HCEC 1CT (cell line): Measurements from ENCODE around the gene PANK2.
"Not testable (repeated sequence)": the region's sequence is repeated elsewhere in the genome, so short reads cannot be mapped to it uniquely, and the experiment has no call there.

Source experiments
- DNase-seq: peaks from one replicate; pipeline ENCODE4 v3.0.0-alpha.2; 2017

Gene PANK2

DNA sequence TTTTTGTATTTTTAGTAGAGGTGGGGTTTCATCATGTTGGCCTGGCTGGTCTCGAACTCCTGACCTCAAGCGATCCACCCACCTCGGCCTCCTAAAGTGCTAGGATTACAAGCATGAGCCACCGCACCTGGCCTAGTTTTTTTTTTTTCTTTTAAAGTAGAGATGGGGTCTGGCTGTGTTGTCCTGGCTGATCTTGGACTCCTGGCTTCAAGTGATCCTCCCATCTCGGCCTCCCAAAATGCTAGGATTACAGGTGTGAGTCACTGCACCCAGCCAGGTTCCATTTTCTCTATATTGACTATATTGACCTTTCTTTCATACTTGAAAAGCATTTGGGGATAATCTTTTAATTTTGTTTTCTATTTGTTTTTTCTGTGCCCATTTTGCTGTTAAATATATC, 13.3 kb downstream of the PANK2 start:
- DNase-seq = no peak

- no peak for DNase-seq
Observed at GRCh38 chr20:3904224-3904623, 15.0 kb downstream of the PANK2 start.

- no peak for DNase-seq
Observed at GRCh38 chr20:3904857-3905256, 15.7 kb downstream of the PANK2 start.

DNA sequence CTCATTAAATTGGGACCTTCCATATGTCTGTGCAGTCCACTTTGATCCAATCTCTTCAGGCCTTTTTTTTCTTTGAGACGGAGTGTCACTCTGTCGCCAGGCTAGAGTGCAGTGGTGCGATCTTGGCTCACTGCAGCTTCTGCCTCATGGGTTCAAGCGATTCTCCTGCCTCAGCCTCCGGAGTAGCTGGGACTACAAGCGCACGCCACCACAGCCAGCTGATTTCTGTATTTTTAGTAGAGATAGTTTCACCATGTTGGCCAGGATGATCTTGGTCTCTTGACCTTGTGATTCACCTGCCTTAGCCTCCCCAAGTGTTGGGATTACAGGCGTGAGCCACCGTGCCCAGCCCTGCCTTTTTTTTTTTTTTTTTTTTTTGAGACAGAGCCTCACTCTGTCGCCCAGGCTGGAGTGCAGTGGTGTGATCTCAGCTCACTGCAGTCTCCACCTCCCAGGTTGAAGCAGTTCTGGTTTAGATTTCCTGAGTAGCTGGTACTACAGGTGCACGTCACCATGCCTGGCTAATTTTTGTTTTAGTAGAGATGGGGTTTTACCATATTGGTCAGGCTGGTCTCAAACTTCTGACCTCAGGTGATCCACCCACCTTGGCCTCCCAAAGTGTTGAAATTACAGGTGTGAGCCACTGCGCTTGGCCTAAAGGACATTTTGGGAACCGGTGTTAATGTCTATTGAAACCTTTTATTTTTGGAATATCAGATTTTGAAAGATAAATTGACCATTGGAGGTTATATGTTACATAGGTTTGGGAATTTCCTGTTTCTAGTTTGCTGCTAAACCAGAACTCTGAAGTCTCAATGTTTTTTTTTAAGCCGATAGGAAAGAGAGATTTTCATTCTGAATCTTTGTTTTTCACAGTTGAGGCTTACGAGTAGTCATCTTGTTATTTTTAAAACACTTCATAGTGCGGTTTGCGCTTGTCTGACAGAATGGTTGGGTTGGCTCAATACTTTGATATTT, 17.8 kb downstream of the PANK2 start:
- not testable (repeated sequence) for DNase-seq

GRCh38 chr20:3908667-3909066, 19.5 kb downstream of the PANK2 start:
- DNase-seq = no peak

DNA sequence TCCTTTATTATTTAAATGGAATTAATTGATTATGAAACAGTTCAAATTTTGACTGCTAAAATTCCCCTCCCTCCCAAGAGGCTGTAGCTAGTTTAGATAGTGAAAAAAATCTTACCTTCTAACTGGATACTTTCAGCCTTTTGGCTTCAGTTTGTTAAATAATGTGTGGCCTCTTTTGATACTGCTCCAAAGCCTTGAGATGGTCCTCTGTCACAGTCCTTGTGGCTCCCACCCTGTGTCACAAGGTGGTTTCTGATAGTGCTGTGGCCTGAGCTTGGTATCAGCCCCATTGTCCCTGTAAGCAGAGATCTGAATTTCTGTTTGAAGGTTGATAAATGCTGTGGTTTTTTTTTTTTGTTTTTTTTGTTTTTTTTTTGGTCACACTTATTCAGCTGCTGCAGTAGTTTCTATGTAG, 20.8 kb downstream of the PANK2 start:
- DNase-seq = no peak

- no peak for DNase-seq
Observed at GRCh38 chr20:3910853-3911252, 21.7 kb downstream of the PANK2 start.

DNA sequence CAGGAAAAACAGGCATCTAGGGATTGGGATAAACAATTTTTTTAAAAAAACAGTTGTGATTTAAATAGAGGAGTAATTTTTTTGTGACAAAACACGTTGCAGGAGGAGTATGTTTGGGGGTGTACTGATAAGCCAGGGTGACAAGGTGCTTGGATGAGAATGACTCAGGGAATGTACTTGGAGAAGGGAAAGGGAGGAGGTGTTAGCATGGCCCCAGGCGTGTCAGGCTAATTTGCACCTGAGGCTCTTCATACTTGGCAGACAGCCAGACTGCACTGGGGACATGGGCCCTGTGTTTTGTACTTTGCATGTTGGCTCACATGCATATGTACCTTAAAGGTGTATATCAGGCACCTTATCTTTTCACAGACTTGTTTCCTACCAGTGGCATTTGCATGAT, 22.8 kb downstream of the PANK2 start:
- DNase-seq = no peak

- DNase-seq = no peak
Observed at GRCh38 chr20:3914446-3914845, 25.3 kb downstream of the PANK2 start.

GRCh38 chr20:3915691-3916090, 26.5 kb downstream of the PANK2 start:
- no peak for DNase-seq

DNA sequence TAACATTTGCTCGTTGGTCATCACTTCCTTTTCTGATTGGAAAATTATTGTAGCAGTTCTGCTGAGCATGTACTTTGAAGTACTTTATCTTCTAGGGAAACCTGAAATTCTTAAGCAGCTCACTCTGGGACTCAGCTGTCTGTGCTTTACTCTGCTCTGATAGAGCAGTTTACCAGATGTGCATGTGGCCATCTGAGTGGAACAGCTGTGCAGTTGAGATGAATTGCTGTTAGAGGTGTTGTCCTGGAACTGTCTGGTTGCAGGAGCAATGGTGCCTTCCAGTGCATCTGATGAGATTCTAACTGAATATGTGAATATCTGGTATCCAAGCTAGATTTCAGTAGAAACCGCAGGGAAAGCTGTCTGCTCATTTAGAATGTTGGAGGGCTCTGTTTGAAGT, 27.2 kb downstream of the PANK2 start:
- no peak for DNase-seq

DNA sequence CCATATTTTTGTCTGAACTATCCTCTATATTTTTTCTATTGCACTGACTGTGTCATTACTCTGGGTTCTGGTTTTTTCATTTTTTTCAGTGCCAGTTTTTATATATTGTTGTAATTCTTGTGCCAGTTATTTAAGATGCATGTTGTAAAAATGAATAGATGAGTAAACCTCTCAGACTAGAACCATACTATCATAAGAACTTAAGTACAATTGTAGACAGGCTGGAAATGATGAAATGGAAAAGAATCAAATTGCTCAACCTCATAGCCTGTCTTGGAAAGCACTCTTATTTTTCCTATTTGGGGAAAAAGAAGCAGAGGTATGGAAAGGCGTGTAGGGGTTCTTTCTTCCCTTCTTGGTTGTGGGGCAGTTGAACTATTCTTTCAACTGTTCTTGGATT, 30.2 kb downstream of the PANK2 start:
- DNase-seq = peak; percentile 44

- no peak for DNase-seq
Observed at GRCh38 chr20:3922223-3922982, 33.2 kb downstream of the PANK2 start.

- no peak for DNase-seq
Observed at GRCh38 chr20:3922983-3923339, 33.8 kb downstream of the PANK2 start.

GRCh38 chr20:3923818-3924217, 34.6 kb downstream of the PANK2 start:
- no peak for DNase-seq

DNA sequence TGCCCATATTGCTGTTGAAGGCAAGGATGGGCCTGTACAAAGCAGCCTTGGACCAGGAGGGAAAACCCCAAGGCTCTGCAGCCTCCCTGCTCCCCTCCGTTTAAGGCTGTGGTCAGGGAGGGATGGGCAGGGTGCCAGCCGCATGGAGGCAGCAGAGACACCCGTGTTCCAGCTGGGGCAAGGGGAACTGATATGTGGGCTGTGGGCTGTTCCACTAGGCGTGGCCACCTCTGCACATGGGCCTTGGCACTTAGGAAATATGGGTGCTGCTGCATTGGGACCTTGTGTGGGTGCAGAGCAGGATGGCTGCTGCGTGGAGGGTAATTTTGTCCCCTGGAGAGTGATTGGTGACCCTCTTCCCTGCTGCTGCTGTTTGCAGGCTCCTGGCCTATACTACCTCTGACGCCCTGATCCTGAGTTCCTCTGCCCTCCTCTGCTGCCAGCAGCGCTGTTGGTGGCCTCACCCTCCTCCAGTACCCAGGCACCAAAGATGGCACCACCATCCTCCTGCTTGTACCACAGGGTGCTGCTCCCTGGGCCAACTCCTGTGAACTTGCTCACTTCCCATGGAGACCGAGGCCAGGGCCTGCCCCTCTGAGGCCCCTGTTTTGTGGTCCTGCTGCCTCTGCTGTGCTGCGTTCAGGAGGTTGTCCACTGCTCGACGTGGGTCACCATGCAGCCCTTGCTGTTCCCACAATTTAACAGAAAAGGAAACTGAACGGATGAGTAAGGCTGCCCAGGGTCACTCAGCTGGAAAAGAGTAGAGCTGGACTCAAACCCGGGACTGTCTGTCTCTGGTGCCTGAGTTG, 35.3 kb downstream of the PANK2 start:
- DNase-seq = no peak

GRCh38 chr20:3925113-3925695, 36.0 kb downstream of the PANK2 start:
- DNase-seq = no peak

DNA sequence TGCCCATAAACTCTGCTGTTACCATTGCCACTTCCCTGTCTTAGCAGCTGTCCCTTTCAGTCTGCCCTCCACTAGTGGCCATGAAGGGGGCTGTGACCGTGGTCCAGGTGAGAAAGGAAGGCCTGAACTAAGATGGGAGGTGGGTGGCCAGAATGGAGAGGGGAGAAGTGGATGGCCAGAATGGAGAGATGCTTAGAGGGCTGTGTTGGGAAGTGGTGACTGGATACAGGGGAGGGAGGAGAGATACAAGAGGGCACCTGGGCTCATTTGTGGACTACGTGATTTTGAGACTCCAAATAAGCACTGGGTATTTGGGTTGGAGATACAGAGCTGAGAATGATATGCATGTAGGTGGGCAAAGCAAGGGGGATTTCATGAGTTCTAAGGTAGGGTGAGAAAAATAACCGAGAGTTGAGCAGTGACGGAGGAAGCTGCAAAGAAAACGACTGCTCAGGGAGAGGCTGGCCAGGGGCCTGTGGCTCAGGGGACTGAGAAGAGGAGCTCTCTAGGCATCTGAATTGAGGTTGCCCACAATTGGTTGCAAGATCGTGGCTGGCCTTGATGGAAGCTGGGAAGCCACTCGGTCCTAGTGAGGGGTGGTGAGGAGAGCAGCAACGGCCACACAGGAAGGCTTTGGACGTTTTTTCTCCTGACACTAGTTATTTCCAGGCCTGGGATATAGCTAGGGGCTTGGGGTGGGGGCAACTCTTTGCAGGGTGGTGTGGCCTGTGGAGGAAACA, 36.9 kb downstream of the PANK2 start:
- DNase-seq = no peak

DNA sequence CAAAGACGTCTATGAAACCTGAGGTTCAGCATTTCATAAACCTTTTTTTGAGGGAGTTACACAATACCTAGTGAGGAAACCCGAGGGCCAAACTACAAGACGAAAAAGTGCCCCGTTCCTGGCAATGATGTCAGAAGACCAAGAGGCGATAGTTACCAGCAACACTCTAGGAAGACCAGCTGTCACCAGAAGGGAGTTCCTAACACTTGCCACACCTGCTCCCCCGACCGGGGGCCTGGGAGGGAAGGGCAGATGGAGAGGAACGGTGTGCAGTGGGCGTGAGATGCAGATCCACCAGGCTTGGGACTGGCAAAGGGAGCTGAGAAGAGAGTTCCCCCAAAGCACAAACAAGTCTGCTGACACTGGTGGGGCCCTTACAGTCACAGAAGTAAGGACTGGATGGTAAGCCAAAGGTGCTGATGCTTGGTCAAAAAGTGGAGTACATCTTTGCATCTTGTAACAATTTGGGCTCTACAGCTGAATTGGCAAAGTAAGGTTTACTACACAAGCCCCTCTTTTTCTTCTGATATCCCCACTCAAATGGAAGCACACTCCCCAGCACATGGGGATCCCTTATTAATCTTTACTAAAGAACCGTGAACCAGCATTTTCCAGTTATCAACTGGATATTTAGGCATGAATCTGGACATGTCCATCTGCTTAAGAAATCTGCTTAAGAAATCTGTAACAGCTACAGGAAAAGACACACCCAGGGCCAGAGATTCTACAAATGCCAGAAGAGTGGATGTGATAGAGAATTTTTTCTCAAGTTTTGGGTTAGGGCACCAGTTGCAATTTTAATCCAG, 38.5 kb downstream of the PANK2 start:
- DNase-seq = peak; percentile 40

DNA sequence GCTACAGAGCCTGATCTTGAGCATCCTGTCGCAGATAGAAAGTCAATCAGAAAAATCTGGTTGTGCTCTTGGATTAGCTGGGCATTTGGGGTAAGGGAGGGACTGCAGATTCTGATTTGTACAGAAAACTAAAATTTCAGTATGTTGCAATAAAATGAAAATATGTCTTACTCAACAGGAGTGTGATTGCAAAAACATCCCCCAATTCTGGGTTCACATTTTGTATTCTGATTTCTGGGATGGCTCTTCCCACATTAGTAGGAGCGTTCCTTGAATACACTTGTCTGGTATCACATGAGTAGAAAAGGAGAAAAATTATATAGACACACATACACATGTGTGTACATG, 40.5 kb downstream of the PANK2 start:
- no peak for DNase-seq
